Activated CD4-positive, alpha-beta memory T cell treated with anti-CD3 and anti-CD28 coated beads, Interleukin-2, amount 10 ng/mL, durations not matched to agents 7 days and 5 days (primary cell): Measurements from ENCODE around the gene CNOT6. TPM values are rescaled to one million over a fixed set of nuclear protein-coding genes. Genes with fewer than 3 reads are reported as not detected.
A peak's percentile ranks its signal among the peaks of the same experiment; 100 is the strongest.

Experiments
- CTCF ChIA-PET: fragments of 350-600 bp; sonication (Branson Sonifier 250); formaldehyde crosslinking; loops from one replicate; lab custom pipeline; 2021; ENCODE audit warnings: antibody characterized with exemption, inconsistent platforms; lab: Charles Lee
- POLR2A ChIA-PET: fragments of 350-600 bp; sonication (Branson Sonifier 250); formaldehyde crosslinking; loops from one replicate; lab custom pipeline; 2021; ENCODE audit warnings: antibody characterized with exemption; lab: Charles Lee
- DNase-seq: peaks from one replicate; pipeline ENCODE4 v3.0.0-alpha.2; 2020
- H3K27ac Mint-ChIP-seq: one replicate; pipeline ENCODE4 v1.8.0; 2021; ENCODE audit warnings: mild to moderate bottlenecking, mixed read lengths
- H3K27me3 Mint-ChIP-seq: one replicate; pipeline ENCODE4 v1.8.0; 2021; ENCODE audit warnings: mixed read lengths
- H3K36me3 Mint-ChIP-seq: one replicate; pipeline ENCODE4 v1.8.0; 2021; ENCODE audit warnings: low read depth, mixed read lengths
- H3K4me1 Mint-ChIP-seq: one replicate; pipeline ENCODE4 v1.8.0; 2021; ENCODE audit warnings: mixed read lengths
- H3K4me3 Mint-ChIP-seq: one replicate; pipeline ENCODE4 v1.8.0; 2021; ENCODE audit warnings: mild to moderate bottlenecking, mixed read lengths
- H3K9me3 Mint-ChIP-seq: one replicate; pipeline ENCODE4 v1.8.0; 2021; ENCODE audit warnings: mixed read lengths
- total RNA-seq, 2 experiments: library from RNA; stranded (reverse); gene quantifications; one replicate each; pipeline ENCODE4 v1.2.3, GENCODE V29; 2021

The CNOT6 gene
- total RNA-seq, 2 experiments from 2014 or later = 34.9 to 36.2 TPM

DNA sequence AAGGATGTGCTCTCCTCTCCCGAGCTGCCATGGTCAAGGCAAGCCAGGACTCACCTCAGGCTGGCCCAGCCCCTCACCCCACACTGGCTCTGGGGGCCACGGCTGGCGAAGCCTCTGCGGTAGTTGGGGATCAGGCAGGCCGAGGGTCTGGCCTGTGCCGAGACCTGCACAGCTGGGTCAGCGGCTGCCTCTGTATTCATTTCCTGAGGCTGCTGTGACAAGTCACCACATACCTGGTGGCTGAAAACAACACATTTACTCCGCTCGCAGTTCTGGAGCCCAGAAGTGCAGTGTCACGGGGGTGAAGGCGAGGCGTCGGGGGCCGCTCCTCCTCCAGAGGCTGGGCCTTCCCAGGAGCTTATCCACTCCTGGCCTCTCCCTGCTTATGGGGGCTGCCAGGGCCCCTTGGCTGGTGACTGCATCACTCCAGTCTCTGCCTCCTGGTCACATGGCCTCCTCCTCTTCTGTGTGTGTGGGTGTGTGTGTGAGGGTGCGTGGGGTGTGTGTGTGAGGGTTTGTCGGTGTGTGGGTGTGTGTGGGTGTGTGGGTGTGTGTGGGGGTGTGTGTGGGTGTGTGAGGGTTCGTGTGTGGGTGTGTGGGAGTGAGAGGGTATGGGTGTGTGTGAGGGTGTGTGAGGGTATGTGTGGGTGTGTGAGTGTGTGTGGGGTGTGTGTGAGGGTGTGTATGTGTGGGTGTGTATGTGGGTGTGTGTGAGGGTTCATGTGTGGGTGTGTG, 100.3 kb downstream of the CNOT6 start:
- ChIA-PET POLR2A (no interaction called here), CTCF (no interaction called here)
- Mint-ChIP-seq H3K27ac (no peak overlapping the region), H3K27me3 (peaks cover 19% of the 10 kb centered on the region), H3K9me3 (no peaks in the 10 kb centered on the region), H3K36me3 (no peaks in the 10 kb centered on the region), H3K4me1 (peaks cover 7% of the 10 kb centered on the region), H3K4me3 (no peak overlapping the region)
- DNase-seq = peak; percentile 9

DNA sequence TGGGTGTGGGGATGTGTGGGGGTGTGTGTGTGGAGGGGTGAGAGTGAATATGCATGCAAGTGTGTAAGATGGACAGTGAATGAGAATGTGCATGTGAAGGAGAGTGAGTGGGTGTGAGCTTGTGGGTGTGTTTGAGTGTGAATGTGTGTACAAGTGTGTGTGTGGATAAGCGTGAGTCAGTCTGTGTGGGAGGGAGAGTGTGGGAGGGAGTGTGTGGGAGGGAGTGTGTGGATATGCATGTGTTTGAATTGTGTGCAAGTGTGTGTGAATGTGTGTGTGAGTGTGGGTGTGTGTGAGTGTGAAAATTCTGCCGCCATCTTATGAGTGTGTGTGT, 100.8 kb downstream of the CNOT6 start:
- H3K4me1 Mint-ChIP-seq = peaks cover 4% of the 10 kb centered on the region
- peaks cover 14% of the 10 kb centered on the region for H3K27me3 Mint-ChIP-seq
- H3K4me3 Mint-ChIP-seq = no peak overlapping the region
- H3K9me3 Mint-ChIP-seq = no peaks in the 10 kb centered on the region
- H3K36me3 Mint-ChIP-seq = no peaks in the 10 kb centered on the region
- ChIA-PET CTCF (no interaction called here), POLR2A (no interaction called here)
- DNase-seq = peak; percentile 12
- no peak overlapping the region for H3K27ac Mint-ChIP-seq

DNA sequence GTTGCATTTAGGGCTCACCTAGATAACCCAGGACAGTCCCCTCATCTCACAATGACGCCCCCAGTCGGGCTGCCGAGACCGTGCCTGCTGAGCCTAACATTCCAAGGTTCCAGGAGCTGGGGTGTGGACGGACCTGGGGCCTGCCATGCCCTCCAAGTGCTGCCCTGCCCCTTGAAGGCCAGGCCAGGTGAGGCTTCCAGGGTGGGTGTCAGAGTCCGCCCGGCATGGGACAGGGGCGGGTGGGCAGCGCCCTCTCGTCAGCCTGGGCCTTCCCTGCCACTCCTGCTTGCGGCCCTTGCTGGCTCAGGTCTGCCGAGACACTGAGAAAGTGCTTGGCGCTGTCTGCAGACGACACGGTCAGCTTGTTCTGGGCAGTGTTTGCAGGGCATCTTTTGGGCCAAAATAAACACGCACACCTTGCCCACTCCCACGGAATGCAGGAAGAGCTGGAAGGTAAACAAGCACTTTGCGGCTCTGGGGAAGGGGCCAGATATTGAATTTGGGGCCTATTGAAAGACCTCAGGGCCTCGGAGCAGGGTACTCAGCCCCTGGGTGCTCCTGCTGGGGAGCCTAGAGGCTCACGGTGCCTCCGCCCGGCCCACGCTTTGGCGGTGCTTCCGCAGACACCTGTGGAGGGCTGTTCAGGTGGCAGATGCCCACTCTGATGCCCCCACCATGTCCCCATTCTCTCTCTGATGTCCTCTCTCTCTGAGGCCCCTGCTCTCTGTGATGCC, 101.4 kb downstream of the CNOT6 start:
- ChIA-PET POLR2A (no interaction called here), CTCF (no interaction called here)
- no peaks in the 10 kb centered on the region for H3K36me3 Mint-ChIP-seq
- H3K4me1 Mint-ChIP-seq = peaks cover 4% of the 10 kb centered on the region
- no peak overlapping the region for H3K4me3 Mint-ChIP-seq
- DNase-seq = peak; percentile 10
- peaks cover 14% of the 10 kb centered on the region for H3K27me3 Mint-ChIP-seq
- H3K9me3 Mint-ChIP-seq = no peaks in the 10 kb centered on the region
- H3K27ac Mint-ChIP-seq = no peak overlapping the region

DNA sequence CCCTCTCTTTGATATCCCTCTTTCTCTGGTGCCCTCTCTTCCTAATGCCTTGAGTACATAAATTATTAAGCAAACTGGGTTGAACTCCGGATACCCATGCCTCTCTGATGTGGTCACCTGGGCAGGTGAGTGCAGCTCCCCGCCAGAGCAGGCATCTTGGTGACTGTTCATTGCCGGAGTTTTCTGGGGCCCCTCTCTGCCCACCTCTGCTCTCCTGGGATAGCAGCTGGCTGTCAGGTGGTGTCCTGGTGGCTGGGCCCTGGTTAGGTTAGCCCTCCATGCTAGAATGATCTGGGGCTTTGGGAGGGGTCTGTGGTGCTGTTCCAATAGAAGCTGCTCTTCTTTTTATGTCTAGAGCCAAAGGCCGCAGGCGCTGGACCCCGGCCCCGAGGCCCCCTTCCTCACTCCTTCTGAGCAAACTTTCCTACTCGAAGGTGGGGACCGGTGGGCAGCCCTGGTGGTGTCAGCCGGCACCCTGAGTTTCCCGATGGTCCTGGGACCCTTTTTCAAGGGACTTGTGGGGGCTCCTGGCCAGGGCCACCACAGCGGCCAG, 102.0 kb downstream of the CNOT6 start:
- no peaks in the 10 kb centered on the region for H3K9me3 Mint-ChIP-seq
- ChIA-PET POLR2A (no interaction called here), CTCF (no interaction called here)
- H3K27ac Mint-ChIP-seq = no peak overlapping the region
- H3K4me1 Mint-ChIP-seq = peaks cover 4% of the 10 kb centered on the region
- no peak overlapping the region for H3K4me3 Mint-ChIP-seq
- DNase-seq = no peak
- peaks cover 14% of the 10 kb centered on the region for H3K27me3 Mint-ChIP-seq
- no peaks in the 10 kb centered on the region for H3K36me3 Mint-ChIP-seq

DNA sequence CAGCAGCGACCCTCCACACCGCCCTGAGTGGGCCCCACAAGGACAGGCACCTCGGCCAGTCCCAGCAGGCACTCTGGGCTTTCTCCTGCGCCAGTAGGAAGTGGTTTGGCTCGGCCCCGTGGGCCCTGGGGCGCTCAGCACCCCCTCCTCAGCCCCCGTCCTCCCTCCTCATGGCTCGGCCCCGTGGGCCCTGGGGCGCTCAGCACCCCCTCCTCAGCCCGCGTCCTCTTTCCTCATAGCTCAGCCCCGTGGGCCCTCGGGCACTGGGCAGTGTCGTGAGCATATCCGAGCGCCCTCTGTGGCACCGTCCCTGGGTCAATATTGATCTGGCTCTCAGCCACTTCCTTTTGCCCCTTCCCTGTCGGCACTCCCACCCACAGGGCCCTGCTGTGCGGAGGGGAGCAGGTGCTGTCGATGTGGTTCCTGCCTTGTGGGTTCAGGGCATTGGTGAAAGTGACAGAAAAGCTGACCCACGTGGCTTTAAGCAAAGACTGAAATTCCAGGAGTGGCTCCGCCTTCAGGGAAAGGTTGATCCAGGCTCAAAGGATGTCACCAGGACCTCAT, 102.6 kb downstream of the CNOT6 start:
- ChIA-PET POLR2A (no interaction called here), CTCF (no interaction called here)
- DNase-seq = no peak
- Mint-ChIP-seq H3K36me3 (no peaks in the 10 kb centered on the region), H3K27ac (no peak overlapping the region), H3K27me3 (peaks cover 14% of the 10 kb centered on the region), H3K4me1 (peaks cover 4% of the 10 kb centered on the region), H3K9me3 (no peaks in the 10 kb centered on the region), H3K4me3 (no peak overlapping the region)

DNA sequence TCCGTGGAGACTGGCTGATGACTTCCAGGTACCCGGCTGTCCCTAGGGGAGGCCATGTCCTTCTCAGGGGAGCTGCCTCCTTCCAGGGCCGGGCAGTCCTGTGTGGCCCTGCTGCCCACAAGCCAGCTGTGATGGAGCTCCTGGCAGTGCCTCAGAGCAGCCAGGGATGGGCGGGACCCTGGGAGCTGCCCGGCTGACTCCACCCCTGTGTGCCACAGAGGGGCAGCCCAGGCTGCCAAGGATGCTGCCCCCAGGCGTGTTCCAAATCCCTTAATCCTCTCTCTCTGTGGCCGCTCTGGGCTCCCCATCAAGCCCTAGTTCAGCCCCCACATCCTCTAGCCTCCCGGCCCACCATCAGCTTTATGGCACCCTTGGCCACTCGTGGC, 104.1 kb downstream of the CNOT6 start:
- ChIA-PET POLR2A (no interaction called here), CTCF (no interaction called here)
- H3K4me1 Mint-ChIP-seq = no peaks in the 10 kb centered on the region
- H3K36me3 Mint-ChIP-seq = no peaks in the 10 kb centered on the region
- H3K27me3 Mint-ChIP-seq = peaks cover 4% of the 10 kb centered on the region
- no peak overlapping the region for H3K27ac Mint-ChIP-seq
- no peaks in the 10 kb centered on the region for H3K9me3 Mint-ChIP-seq
- no peak overlapping the region for H3K4me3 Mint-ChIP-seq
- no peak for DNase-seq

DNA sequence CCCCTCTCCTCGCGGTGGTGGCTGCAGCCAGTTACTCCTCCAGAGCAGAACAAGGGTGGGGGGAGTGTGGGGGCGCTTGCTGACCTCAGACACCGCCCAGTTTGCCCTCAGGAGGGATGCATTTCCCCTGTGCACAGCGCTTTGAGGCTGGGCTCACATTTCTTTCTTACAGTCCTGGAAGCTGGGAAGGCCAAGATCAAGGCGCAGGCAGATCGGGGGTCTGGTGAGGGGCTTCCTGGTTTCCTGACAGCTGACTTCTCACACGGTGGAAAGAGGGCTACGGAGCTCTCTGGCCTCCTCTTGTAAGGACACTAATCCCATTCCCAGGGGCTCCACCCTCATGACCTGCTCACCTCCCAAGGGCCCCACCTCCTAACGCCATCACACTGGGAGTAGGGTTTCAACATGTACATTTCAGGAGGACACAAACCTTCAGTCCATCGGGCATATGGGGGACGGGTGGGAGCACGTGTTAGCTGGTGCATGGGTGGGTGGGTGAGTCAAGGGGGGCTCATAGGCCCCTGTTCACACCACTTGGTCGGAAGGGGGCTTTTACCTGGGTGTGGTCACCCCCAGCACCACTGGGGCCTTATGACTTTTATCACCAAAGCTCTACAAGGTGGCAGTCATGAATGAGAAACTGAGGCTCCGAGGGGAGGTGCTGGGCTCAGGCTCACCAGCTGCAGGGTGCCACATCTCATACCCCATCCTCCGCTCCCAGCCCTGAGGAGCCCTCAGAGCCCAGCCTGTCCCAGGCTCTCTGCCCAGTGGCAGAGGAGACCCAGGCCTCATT, 104.8 kb downstream of the CNOT6 start:
- no peaks in the 10 kb centered on the region for H3K27me3 Mint-ChIP-seq
- ChIA-PET CTCF (no interaction called here), POLR2A (no interaction called here)
- H3K9me3 Mint-ChIP-seq = no peaks in the 10 kb centered on the region
- H3K4me3 Mint-ChIP-seq = no peak overlapping the region
- H3K4me1 Mint-ChIP-seq = no peaks in the 10 kb centered on the region
- H3K36me3 Mint-ChIP-seq = no peaks in the 10 kb centered on the region
- DNase-seq = no peak
- H3K27ac Mint-ChIP-seq = no peak overlapping the region

DNA sequence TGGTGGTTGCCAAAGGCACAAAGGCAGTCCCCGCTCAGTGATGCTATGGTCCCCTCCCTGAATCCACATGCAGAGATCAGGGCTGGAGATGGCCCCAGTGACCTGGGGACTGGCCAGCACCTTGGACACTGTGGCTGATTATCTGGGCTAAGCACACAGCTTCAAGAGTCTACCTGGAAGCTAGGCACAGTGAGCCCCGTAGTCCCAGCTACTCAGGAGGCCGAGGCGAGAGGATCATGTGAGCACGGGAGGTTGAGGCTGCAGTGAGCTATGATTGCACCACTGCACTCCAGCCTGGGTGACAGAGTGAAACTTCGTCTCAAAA, 105.4 kb downstream of the CNOT6 start:
- ChIA-PET POLR2A (no interaction called here), CTCF (no interaction called here)
- no peaks in the 10 kb centered on the region for H3K36me3 Mint-ChIP-seq
- no peaks in the 10 kb centered on the region for H3K9me3 Mint-ChIP-seq
- no peak overlapping the region for H3K4me3 Mint-ChIP-seq
- no peaks in the 10 kb centered on the region for H3K4me1 Mint-ChIP-seq
- H3K27ac Mint-ChIP-seq = no peak overlapping the region
- H3K27me3 Mint-ChIP-seq = no peaks in the 10 kb centered on the region
- DNase-seq = no peak

DNA sequence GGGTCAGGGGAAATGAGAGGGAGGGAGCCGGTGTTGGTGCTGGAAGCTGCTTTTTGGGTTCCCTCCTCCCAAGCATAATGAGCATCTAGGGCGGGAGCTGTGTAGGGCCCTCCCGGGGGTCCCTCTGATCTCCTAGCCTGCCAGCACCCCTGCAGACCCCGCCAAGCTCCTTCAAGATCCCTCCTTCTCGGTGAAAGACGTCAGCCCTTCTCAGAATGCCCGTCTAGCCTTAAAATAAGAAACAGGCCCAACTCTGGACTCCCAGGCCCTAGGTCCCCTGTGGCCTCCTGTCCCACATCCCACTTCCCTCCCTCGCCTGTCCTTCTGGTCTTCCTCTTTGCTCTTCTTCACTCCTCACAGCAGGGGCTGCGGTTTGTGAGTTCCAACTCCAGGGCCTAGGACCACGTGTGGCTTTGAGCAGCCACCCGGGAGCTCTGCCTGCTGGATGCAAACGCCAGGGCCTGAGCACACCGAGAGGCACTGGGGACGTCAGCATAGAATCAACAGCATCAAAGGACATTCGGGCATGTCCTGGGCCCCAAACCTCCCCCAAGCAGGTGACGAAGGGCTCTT, 105.9 kb downstream of the CNOT6 start:
- no peaks in the 10 kb centered on the region for H3K4me1 Mint-ChIP-seq
- H3K4me3 Mint-ChIP-seq = no peak overlapping the region
- CTCF ChIA-PET = no interaction called here
- POLR2A ChIA-PET = no interaction called here
- H3K9me3 Mint-ChIP-seq = no peaks in the 10 kb centered on the region
- no peak for DNase-seq
- no peak overlapping the region for H3K27ac Mint-ChIP-seq
- H3K36me3 Mint-ChIP-seq = no peaks in the 10 kb centered on the region
- H3K27me3 Mint-ChIP-seq = no peaks in the 10 kb centered on the region

DNA sequence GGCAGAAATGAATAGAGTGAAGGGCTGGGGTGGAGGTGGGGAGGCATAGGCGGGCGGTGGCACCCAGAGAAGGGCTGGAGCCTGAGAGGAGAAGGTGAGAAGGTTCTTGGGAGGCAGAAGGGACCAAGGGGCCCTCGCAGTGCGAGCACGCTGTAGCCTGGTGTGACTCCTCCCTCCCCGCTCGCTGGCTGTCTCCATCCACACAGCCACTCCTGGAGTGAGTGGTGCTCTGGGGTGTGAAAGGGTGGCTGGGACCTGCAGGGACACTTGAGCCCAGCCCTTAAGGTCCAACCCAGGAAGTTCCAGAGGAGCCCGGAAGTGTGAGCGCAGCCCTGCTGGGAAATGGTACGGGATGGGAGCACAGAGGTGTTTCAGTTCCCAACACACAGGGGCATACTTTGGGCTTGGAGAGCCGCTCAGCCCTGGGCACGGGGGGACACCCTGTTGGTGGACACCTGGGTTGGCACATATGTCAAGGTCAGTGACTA, 106.4 kb downstream of the CNOT6 start:
- no peak for DNase-seq
- no peak overlapping the region for H3K27ac Mint-ChIP-seq
- no peaks in the 10 kb centered on the region for H3K4me1 Mint-ChIP-seq
- POLR2A ChIA-PET = no interaction called here
- H3K4me3 Mint-ChIP-seq = no peak overlapping the region
- CTCF ChIA-PET = interaction anchor here (0.7 kb wide), 1 partner anchor 272 kb away, joined by 6 read pairs; no protein-coding TSS in a partner anchor
- H3K27me3 Mint-ChIP-seq = no peaks in the 10 kb centered on the region
- H3K9me3 Mint-ChIP-seq = no peaks in the 10 kb centered on the region
- H3K36me3 Mint-ChIP-seq = no peaks in the 10 kb centered on the region

DNA sequence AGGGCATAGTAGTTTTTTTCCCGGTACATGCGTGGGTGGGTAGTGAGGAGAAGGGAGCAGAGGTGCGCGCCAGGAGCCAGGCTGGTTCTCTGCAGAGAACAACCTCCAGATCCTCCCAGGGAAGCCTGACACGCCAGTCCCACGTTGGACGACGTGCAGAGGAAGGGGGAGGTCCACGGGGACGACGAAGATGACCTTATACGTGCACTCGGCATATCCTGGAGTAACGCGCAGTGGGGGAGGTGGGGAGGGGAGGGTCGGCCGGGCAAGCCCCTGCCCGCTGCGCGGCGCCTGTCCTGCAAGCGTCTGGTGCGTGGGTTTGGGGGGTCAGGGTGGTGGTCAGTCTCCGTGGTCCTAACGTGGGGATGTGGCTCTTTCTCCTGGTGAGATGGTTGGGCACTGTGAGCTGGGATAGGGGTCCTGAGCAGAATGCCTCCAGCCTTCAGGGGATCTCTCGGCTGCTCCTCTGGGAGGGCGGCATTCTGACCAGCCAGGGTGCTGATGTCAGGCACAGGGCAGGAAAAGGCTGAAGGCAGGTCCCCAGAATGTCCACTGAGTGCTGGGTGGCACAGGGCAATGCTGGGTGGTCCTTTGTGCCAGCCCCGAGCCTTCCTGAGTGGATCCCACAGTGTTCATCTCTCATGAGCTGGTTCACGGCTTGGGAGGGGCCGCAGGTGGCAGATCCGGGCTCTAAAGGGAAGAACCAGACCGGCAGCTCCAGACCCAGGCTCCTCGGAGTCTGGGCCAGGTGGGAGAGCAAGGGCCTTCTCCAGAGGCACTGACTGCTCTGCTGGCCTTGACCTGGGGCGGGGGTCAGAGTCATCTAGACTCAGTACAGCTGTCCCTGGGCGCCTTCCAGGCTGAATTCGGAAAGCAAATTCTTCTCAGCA, 107.7 kb downstream of the CNOT6 start:
- H3K4me3 Mint-ChIP-seq = no peak overlapping the region
- ChIA-PET POLR2A (no interaction called here), CTCF (no interaction called here)
- H3K36me3 Mint-ChIP-seq = no peaks in the 10 kb centered on the region
- H3K27ac Mint-ChIP-seq = no peak overlapping the region
- H3K27me3 Mint-ChIP-seq = no peaks in the 10 kb centered on the region
- no peaks in the 10 kb centered on the region for H3K4me1 Mint-ChIP-seq
- H3K9me3 Mint-ChIP-seq = no peaks in the 10 kb centered on the region
- no peak for DNase-seq

DNA sequence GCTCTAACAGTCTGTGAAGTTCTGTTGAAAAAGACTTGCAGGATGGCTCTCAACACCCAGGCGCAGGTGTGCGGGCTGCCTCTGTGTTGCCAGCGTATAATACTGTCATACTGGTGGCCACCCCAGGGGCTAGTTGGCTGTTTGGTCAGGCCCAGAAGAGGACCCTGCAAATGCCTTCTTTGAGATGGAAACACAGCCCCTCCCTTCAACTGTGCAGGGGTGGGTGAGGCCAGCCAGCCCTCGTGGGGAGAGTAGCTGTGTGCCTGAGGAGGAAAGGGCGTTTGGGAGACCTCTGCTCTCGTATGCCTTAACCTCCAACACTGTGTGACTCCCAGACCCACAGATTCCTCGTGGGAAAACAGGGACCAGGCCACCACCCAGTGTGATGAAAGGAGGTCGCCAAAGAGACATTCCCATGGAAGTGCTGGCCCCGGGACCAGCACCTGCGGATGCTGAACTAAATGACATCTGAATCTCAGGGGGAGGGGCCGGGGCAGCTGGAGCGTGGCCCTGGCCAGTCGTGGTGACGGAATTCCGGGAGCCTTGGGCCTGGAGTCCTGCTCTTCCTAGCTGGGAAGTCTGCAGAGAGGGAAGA, 108.4 kb downstream of the CNOT6 start:
- no peak overlapping the region for H3K4me3 Mint-ChIP-seq

More for the DNA sequence above, 108.4 kb downstream of the CNOT6 start:
- no peak overlapping the region for H3K27ac Mint-ChIP-seq
- ChIA-PET POLR2A (no interaction called here), CTCF (no interaction called here)
- DNase-seq = no peak
- no peaks in the 10 kb centered on the region for H3K27me3 Mint-ChIP-seq
- H3K4me1 Mint-ChIP-seq = no peaks in the 10 kb centered on the region
- no peaks in the 10 kb centered on the region for H3K36me3 Mint-ChIP-seq
- H3K9me3 Mint-ChIP-seq = no peaks in the 10 kb centered on the region
